Fibroblast of upper back skin (primary cell): ENCODE results near the gene SRPK2.
"Not testable (repeated sequence)": the region's sequence is repeated elsewhere in the genome, so short reads cannot be mapped to it uniquely, and the experiment has no call there.

Experiments used
- DNase-seq: peaks from one replicate; pipeline ENCODE4 v3.0.0-alpha.2; 2013

SRPK2 gene

DNA sequence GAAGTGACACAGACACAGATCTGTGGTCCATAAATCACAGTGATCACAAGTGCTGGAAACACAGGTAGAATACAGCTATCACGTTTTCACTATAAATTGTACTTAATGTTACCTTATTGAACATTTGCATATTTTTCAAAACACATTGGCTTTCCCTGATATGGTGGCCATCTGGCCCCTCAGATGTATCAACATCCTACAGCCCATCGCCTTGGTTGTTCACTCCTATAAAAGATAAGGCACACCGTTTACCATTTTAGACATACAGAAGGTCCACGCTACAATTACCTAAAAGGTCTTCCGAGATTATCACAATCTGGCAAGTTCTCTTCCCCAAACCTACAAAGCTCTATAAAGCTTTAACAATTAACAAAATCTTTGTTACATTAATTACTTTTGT, 91.4 kb downstream of the SRPK2 start:
- no peak for DNase-seq

DNA sequence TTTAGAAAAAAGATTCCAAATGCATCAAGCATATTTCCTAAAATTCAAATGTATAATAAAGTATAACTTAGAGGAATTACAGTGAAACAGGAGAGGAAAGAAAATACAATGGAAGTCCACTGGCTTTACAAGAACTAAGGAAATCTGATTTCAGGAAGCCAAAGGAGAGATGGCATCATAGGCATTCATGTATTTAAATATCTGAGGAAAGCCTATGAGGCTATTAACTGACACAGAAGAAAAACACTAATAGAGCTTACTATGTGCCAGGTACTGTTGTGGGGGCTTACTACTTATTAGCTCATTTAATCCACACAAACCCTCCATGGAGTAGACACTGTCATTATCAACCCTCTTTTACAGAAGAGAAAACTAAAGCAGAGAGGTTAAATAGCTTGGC, 92.2 kb downstream of the SRPK2 start:
- DNase-seq: no peak

DNA sequence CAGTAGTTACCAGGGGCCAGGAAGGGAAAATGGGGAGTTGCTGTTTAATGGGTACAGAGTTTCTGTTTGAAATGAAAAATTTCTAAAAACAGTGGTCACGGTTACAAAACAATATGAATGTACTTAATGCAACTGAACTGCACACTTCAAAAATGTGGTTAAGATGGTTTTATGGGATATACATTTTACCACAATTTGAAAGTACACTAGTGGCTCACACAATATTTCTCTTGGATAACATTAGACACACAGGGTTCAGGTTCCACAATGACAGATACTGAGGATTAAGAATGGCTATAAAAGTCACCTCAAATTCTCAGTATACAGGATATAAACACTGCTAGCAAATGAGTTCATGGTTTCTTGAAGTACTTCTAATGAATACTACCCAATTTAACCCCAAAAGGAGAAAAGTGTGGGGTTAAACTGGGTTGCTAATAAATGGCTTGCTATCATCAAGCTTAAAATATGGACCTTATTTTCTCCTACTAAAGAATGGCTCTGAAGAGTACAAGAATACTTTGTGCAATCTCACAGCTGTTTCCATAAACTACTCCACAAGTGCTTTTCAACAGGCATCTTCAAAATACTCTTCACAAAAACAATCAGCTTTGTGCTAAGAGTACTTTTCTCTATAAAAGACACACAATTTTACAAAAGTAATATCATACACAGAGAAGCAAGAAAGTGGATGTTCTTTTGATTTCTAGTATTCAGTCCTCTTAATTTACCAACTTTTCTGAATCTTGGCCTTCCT, 92.9 kb downstream of the SRPK2 start:
- no peak for DNase-seq

DNA sequence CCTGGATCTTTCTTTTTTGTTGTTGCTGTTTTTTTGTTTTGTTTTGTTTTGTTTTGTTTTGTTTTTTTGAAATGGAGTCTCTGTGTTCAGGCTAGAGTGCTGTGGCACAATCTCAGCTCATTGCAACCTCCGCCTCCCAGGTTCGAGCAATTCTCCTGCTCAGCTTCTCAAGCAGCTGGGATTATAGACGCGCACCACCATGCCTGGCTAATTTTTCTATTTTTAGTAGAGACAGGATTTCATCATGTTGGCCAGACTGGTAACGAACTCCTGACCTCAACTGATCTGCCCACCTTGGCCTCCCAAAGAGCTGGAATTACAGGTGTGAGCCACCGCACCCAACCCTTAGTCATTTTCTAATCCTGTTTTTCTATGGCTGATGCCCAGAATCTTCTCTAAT, 94.2 kb downstream of the SRPK2 start:
- not testable (repeated sequence) for DNase-seq

DNA sequence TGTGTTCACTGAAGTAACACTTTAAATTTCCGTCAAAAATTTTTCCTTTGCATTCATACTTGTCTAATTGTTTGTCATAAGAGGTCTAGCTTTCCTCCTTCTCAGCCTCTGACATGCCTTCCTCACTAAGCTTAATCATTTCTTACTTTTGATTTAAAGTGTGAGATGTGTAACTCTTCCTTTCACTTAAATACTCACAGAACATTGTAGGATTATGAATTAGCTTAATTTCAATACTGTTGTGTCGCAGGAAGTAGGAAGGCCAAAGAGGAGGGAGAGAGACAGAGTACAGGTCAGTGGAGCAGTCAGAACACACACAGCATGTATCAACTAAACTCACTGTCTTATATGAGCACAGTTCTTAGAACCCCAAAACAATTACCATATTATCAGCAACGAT, 99.0 kb downstream of the SRPK2 start:
- no peak for DNase-seq

DNA sequence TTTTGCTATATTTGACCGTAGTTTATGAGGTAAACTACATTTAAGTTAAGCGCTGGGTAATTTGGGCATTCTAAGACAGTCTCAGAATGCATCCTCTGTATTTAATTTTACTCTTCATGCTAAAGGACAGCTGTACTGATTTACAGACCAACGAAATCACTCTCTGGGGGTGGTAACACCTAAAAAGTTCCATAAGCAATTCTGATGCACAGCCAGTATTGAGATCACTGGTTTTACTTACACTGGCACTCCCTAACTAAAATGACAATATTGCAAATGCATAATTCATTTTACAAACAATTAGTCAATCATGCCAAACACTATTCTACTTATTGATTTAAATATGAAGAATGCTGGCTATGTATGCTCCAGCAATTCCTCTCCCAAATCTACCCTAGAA, 102.3 kb downstream of the SRPK2 start:
- DNase-seq: no peak

DNA sequence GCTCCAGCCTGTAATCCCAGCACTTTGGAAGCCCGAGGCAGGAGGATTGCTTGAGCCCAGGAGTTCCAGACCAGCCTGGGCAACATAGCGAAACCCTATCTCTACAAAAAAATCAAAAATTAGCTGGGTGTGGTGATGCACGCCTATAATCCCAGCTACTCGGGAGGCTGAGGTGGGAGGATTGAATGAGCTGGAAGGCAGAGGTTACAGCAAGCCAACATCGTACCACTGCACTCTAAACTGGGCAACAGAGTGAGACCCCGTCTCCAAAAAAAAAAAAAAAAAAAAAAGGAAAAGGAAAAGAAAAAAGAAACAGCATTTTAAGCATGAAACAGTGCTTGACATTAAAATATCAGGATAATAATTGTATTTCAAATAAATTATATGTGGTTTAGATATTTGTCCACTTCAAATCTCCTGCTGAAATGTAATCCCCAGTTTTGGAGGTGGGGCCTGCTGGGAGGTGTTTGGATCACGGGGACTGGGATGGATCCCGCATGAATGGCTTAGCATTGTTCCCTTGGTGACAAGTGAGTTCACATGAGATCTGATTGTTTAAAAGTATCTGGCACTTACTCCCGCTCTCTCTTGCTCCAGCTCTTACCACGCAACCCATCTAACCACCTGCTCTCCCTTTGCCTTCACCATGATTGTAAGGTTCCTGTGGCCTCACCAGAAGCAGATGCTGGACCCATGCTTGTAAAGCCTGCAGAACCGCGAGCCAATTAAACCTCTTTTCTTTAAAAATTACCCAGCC, 103.4 kb downstream of the SRPK2 start:
- no peak for DNase-seq

DNA sequence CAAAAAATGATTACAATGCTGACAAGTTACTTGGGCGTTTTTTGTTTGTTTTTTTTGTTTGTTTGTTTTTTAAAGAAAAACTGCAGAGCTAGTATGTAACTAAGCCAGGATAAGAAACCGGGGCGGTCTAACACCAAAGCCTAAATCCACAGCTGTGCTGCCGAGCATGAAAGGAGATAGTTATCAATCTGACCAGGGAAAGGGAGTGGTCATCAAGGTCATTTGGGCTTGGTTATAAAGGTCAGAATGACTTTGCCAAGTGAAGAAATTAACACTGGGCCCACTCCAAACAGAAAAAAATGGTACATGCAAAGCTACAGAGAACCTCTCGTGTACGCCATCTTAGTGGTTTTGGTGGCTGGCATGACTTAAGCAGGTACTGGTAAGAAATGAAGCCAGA, 104.7 kb downstream of the SRPK2 start:
- no peak for DNase-seq

DNA sequence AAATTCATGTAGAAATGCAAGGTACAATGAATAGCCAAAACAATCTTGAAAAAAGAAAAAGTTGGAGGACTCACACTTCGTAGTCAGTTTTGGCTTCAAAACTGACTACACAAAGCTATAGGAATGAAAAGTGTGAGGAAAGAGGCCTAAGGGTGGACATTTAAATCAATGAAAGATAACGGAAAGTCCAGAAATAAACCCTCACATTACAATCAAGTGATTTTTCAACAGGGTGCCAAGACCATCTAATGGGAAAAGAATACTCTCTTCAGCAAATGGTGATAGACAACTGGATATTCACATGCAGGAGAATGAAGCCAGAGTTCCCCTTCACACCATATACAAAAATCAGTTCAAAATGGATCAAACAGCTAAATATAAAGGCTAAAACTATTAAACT, 106.8 kb downstream of the SRPK2 start:
- no peak for DNase-seq

DNA sequence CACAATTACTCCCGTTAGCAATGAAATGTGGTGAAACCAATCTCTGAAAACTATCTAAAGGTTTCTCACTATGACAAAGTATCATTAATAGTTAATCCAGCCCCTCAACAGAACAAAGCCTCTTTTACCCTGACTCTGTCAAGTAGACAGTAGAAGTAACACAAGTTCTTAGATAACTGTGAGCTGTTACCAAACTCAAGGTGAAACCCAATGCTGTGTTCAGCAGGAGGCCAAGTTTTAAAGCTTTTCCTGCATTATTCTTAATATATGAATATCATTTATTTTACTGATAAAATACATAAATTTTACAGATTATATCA, 109.1 kb downstream of the SRPK2 start:
- no peak for DNase-seq

DNA sequence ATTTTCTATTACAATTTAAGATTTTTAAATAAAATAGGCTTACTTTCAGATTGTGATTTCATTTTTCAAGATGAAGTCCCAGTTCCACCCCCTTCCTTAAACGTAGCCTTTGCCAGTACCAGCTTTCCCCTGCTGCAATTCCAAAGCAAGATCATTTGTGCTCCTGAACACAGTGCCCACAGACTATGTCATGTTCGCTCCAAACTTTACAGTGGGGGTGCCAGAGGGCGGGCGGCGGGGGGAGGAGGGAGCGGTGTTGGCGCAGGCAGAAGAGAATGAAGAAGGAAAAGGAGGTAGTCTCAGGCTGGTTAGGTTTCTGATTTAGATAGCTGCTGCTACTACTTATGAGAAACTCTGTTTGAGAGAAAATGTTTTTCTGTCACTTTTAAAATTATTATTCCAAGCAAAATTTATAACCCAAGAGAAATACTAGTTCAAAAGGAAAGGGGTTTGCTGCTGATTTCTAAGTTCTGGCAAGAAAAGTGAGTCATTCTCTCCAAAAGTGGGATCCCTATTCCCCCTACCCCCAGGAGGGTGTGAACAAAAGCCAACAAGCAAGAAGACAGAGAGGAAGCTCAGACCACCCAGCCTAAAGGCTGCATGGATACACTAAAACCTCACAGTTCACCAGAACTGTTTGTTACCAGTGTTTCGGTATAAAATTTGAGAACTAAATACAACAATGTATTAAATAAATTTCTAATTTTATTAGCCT, 109.6 kb downstream of the SRPK2 start:
- peak; percentile 17 for DNase-seq

DNA sequence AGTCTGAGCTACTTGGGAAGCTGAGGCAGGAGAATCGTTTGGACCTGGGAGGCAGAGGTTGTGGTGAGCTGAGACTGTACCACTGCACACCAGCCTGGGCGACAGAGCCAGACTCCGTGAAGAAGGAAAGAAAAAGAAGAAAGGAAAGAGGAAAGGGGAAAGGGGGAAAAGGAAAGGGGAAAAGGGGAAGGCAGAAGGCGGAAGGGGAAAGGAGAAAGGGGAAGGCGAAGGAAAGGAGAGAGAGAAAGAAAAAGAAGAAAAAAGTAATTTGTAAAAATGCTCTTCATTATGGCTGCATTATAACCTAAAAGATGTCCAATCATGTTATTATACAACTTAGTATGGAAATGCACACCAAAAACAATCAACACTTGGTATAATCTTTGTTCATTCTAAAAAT, 110.2 kb downstream of the SRPK2 start:
- no peak for DNase-seq

DNA sequence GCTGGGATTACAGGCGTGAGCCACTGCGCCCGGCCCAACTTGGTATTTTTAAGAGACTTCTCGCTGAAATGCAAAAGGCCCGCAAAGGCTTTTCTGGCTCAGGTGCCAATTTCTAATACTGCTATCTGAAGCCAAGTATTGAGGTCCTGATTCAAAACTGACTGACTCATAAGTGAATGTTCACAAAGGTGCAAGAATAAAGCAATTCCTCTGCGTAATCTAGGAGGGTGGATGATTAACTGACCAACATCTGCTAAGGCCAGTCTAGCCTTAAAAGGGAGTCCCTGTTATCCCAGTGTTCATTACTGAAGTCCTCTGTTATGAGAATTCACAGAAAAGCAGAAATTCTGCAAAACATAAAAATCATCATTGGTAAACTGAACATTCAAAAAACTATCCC, 111.4 kb downstream of the SRPK2 start:
- DNase-seq: peak; percentile 43

DNA sequence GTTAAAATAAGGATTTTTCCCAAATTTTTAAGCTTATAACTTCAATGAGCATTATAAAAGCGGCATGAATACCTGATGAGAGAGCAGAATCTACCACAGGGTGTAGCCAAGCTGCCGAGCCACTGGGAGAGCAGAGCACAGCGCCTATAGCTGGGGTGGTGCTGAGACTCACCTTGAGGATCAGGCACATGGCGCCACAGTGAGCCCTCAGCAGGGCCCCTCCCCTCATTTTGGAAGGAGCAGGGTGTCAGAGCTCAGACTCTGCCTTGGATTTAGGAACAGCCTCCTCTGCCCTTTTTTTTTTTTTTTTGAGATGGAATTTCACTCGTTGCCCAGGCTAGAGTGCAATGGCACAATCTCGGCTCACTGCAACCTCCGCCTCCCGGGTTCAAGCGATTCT, 118.6 kb downstream of the SRPK2 start:
- DNase-seq: no peak

DNA sequence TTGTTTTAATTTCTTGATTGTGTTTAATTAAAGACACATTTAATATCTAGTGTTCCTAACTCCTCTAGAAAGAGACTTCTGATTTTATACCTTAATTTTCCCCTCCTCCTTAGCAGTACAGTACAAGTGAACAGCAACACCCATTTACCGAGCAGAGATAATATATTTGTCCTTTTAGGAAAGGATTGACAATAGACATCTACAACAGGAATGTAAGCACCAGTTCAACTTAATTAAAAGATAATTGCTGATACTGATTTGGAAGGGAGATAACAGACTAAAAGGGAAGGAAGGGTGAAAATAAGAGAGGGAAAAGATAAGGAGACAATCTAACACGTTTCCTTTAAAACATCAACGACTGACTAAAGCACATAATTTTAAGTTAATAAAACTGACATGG, 119.3 kb downstream of the SRPK2 start:
- no peak for DNase-seq

DNA sequence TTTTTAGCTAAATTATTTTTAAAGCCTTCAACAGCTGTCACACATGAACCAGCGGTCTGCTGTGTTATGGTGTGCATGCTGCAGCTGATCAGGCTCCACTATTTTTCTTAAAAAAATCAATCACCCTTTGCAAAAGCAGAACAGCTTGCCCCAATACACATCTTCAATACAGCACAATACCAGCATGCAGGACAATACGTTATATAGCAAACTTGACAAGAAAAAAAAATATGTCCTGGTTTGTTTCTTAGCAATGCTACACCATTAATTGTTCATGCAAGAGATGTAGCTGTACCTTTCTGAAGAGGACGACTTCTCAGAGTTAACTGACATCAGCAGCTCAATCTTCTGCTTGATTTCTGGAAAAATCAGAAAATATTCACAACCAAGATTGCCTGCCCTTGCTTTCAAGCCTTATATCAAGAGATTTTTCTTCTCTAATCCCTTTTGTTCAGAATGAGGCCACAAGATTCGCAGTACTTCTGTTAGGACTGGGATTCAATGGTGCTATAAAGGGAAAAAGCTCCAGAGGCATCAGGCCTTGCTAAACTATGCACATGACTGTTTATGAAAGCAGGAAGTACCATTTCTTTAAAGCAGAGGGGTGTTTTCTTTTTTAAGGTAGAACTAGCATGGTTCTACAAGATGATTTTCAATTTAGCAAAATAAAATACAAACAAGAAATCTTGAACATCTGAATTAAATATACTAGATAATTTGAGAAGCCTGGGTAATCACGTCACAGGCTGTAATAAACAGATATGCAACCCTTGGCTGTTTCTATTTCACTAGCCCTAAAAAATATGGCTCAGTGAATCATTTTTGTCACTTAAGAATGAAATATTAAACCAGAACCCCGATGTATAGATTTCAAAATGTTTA, 120.0 kb downstream of the SRPK2 start:
- DNase-seq: peak; percentile 53

DNA sequence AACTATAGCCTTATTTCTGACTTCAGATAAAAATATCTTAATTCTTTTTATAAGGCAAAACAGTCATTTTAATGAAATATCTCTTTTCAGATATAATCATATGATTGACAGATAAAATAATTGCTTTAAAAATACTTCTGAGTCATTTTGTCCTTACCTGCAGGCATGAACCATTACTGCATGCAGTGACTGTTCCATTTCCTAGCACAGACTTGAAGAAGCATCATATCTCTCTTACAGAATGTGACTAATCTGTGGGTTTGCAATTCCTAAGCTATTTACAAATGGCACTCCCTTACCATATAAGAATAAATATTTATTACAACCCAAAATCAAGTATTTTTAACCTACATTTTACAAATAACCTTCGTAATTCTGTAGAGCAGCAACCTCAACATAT, 120.7 kb downstream of the SRPK2 start:
- DNase-seq: peak; percentile 56

DNA sequence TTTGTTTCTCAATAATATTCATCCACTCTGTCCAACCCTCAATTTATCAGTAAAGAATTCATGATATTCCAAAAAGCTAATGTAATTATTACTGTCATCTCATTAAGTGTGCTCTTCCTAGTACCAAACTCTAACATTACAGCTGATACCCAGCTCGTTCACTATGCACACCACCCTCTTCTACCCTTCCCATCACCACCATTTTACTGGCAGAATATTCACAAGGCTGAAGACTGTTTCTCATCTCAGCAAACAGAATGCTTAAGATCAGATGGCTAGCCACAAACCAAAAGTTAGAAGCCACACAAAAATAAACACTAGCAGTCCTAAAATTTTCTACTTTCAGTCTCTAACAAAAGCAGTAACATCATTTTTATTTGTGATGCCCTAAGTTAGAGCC, 121.5 kb downstream of the SRPK2 start:
- DNase-seq: no peak

DNA sequence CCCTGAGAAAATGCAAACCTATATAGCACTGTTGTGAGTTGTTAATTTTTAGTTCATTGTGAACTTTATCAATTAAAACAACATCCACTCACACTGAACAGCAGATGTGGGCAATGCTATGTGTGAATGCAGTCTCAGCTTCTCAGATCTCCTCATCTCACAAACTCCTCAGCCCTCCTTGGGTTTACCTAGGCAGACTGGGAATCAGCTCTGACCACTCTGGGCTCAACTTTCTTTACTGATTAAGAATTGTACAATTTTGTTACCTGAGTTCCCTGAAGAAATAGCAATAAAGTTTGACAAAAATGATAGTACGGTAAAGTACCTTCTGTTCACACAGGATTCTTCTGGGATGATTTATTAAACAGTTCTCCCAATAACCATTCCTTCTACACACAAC, 124.0 kb downstream of the SRPK2 start:
- no peak for DNase-seq

DNA sequence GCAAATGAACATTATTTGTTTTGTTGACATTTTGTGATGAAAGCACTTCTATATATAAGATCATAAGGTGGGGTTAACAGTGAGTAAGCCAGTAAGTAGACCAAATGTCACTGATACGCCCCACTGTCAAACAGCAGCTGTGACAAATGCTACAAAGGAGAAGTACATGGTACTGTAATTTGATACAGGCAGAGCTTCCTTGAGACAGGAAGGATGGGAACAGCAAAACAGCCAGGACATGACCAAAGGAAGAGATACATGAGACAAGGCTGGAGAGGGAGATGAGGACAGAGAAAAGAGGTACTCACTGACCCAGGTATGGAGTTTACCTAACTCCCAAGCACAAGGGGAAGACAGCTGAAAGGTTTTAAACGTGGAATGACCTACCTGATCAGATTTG, 127.0 kb downstream of the SRPK2 start:
- peak; percentile 13 for DNase-seq

DNA sequence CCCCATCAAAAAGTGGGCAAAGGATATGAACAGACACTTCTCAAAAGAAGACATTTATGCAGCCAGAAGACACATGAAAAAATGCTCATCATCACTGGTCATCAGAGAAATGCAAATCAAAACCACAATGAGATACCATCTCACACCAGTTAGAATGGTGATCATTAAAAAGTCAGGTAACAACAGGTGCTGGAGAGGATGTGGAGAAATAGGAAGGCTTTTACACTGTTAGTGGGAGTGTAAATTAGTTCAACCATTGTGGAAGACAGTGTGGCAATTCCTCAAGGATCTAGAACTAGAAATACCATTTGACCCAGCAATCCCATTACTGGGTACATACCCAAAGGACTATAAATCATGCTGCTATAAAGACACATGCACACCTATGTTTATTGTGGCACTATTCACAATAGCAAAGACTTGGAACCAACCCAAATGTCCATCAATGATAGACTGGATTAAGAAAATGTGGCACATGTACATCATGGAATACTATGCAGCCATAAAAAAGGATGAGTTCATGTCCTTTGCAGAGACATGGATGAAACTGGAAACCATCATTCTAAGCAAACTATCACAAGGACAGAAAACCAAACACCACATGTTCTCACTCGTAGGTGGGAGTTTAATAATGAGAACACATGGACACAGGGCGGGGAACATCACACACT, 128.4 kb downstream of the SRPK2 start:
- not testable (repeated sequence) for DNase-seq

DNA sequence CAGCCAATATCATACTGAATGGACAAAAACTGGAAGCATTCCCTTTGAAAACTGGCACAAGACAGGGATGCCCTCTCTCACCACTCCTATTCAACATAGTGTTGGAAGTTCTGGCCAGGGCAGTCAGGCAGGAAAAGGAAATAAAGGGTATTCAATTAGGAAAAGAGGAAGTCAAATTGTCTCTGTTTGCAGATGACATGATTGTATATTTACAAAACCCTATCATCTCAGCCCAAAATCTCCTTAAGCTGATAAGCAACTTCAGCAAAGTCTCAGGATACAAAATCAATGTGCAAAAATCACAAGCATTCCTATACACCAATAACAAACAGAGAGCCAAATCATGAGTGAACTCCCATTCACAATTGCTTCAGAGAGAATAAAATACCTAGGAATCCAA, 129.8 kb downstream of the SRPK2 start:
- DNase-seq: not testable (repeated sequence)

DNA sequence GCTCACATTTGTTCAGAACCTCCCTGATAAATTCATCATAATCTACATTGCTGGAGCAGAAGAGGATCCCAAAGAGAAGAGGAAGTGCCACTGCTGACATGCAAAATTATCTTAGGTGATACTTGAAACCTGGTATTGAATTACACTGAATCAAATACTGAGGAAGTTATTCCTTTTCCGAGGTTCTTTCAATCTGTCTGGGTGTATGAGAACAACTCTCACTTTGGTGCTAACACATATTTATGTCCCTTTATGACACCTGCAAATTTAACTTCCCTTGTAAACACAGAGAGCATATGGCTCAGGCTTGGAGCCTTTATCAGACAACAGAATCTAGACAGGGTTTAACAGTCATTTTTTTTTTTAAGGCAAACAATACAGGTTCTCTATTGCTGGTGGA, 131.4 kb downstream of the SRPK2 start:
- no peak for DNase-seq
